ENCODE results near the gene PRDM15.

The PRDM15 gene

DNA sequence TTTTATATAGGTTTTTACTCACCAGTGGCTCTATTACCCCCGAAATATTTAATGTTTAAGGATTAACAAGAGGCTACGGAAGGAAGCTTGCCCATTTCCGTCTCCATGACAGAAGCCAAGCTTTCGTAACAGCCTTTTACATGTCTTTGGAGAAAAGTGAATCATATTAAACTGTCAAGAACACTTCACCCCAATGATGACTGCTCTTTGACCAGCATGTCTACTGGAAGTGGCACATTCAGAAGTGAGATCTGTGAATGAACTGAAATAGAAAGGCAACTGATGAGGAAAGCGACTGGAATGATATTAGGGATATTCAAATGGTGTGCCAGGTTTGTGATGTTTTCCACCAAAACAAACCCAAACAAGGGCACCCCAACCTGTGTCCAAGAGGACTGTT is 8.5 kb upstream of the PRDM15 start:
- Histone ChIP-seq H3K36me3 (replicated peaks) (peaks cover 7% of the 10 kb centered on the region; the same call in 1 of the 2 replicates), H3K4me3 (no peak overlapping the region), H3K27me3 (ENCODE audit: low read depth) (no peaks in the 10 kb centered on the region), H3K9me3 (no peaks in the 10 kb centered on the region), H3K4me1 (no peaks in the 10 kb centered on the region)
- DNase-seq (ENCODE audit: low spot score in 2 of 2) = no peak
- in situ Hi-C loops (cut with MboI; ENCODE audit: low sequenced_read_pairs) = no loop called here

DNA sequence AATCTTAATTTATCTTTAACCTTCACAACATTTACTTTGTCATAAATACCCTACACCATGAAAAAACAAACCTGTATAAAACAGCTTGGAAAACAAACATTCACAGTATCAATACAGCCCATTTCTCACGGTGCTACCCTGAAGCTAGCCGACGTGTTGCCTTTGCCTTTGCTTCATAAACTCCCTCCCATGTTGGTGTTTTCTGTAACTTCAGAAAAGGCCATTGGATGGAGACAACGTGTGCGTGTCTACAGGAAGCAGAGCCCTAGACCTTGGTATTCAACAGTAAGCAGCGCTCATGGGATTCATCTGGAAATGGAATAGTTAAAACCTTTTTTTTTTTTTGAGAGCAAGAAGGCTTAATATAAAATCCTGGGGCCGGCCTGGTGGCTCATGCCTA is 7.2 kb upstream of the PRDM15 start:
- no peaks in the 10 kb centered on the region for H3K4me1 ChIP-seq
- no peaks in the 10 kb centered on the region for H3K9me3 ChIP-seq
- no peak for DNase-seq (ENCODE audit: low spot score in 2 of 2)
- peaks cover 7% of the 10 kb centered on the region; the same call in 1 of the 2 replicates for H3K36me3 ChIP-seq (replicated peaks)
- no peak overlapping the region for H3K4me3 ChIP-seq
- in situ Hi-C loops (cut with MboI; ENCODE audit: low sequenced_read_pairs) = no loop called here
- no peaks in the 10 kb centered on the region for H3K27me3 ChIP-seq (ENCODE audit: low read depth)

DNA sequence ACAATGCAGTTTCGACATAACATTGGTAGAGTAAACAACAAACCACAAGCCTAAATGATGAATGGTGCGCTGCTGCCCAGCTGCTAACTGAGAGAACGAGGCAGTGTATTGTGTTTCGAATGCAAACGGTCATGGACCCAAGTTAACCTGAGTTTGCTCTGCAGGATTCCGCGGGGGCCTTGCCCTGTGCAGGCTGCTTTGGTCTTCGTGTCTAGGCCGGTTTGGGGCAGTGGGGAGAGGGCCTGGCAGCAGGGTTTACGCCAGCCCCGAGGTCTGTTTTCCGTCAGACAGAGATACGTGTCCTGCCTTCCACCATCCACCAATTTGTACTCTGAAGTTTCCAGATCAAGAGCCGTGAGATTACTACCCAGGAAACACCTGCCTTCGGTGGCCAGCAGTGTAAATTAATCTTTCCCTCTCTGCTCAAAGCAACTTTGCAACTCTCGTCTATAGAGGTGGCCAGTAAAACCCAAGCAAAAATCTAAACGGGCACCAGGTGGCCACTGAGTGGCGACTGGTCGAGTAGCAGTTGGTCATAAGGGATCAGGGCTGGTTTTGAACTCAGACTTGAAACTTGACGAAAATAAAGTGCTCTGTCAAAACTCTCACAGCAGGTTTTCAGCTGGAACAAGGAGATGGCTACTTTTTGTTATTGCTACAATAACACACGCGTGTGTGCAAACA is 6.3 kb upstream of the PRDM15 start:
- Histone ChIP-seq H3K27me3 (ENCODE audit: low read depth) (no peaks in the 10 kb centered on the region), H3K4me3 (no peak overlapping the region), H3K9me3 (no peaks in the 10 kb centered on the region), H3K36me3 (replicated peaks) (peaks cover 7% of the 10 kb centered on the region; the same call in 1 of the 2 replicates), H3K4me1 (no peaks in the 10 kb centered on the region)
- in situ Hi-C loops (cut with MboI; ENCODE audit: low sequenced_read_pairs) = no loop called here
- DNase-seq (ENCODE audit: low spot score in 2 of 2) = no peak

DNA sequence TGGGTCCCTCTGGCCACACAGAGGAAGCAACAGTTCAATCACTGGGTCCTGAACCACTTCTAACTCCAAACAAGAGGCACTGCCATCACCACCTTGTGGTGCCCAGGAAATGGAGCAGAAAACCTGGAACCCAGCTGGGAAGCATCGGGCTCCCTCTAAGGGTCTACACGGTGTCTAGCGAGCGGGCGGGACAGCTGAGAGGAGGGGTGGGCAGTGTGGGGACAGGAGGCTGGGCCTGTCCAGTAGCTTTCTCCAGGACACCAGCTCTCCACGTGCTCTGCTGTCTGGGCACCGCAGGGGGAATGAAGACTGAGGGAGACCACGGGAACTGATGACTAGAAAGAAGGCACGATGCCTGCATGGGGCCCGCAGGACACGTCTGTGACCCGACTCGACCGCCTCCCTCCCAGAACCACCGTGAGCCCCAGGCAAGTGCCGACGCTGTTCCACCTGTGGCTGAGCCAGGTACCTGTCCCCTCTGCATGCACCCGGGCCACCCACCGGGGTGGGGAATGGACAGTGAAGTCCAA is 5.4 kb upstream of the PRDM15 start:
- DNase-seq (ENCODE audit: low spot score in 2 of 2) = no peak
- in situ Hi-C loops (cut with MboI; ENCODE audit: low sequenced_read_pairs) = no loop called here
- H3K4me3 ChIP-seq = no peak overlapping the region
- H3K36me3 ChIP-seq (replicated peaks) = peaks cover 7% of the 10 kb centered on the region; the same call in 1 of the 2 replicates
- H3K4me1 ChIP-seq = peaks cover 3% of the 10 kb centered on the region; the same call in 1 of the 2 replicates
- no peaks in the 10 kb centered on the region for H3K27me3 ChIP-seq (ENCODE audit: low read depth)
- H3K9me3 ChIP-seq = no peaks in the 10 kb centered on the region

DNA sequence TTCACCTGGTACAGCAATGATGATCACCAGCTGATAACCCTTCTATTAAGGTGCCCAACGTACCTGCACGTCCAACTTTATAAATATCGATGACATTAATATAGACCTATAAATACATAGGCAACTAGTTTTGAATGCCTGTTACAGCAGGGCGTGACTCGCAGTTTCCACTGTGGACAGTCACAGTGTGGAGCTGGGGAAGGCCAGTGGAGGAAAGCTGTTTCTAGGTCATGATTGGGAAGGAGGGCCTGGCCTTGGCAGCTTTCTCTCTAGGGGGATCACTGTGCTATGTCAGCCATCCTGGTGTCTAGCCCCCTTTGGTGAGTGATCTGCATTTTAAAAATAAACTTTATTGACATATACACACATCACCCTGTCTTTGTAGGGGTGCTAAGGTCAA is 4.4 kb upstream of the PRDM15 start:
- Histone ChIP-seq H3K4me3 (no peak overlapping the region), H3K9me3 (no peaks in the 10 kb centered on the region), H3K27me3 (ENCODE audit: low read depth) (no peaks in the 10 kb centered on the region), H3K4me1 (peaks cover 3% of the 10 kb centered on the region; the same call in 1 of the 2 replicates), H3K36me3 (replicated peaks) (peaks cover 1% of the 10 kb centered on the region; the same call in 1 of the 2 replicates)
- in situ Hi-C loops (cut with MboI; ENCODE audit: low sequenced_read_pairs) = no loop called here
- DNase-seq (ENCODE audit: low spot score in 2 of 2) = no peak

DNA sequence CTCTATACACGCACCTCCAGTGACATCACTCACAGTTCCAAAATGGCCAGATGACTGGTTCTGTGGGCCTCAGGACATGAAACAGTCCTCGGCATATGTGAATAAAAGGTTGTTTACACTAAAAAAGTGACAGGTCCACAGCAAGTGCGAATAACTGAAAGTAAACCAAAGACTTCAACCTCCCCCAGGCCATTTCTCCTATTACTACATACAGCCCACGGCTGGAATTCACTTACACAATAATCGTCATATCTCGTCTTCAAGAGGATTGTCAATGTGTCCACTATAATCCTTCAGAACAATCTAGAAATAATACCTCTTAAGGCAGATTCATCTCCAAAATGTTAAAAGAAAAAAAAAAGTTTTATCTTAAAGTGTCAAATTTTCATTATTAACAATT is 1.9 kb upstream of the PRDM15 start:
- no peak overlapping the region for H3K4me3 ChIP-seq
- DNase-seq (ENCODE audit: low spot score in 2 of 2) = no peak
- in situ Hi-C loops (cut with MboI; ENCODE audit: low sequenced_read_pairs) = no loop called here

DNA sequence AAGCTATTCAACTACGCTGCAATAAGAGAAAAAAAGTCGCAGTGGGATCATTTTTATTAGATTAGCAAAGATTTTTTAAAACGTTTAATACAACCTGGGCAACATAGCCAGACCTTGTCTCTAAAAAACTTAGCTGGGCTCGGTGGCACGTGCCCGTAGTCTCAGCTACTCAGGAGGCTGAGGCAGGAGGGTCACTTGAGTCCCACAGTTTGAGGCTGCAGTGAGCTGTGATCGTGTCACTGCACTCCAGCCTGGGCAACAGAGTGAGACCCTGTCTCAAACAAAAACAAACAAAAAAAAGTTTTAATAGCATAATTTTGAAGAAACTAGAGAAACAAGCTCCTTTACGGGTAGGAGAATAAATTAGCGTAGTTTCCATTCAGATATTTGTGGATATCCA is 1.0 kb upstream of the PRDM15 start:
- no peak for DNase-seq (ENCODE audit: low spot score in 2 of 2)
- Histone ChIP-seq H3K36me3 (replicated peaks) (no peaks in the 10 kb centered on the region), H3K9me3 (no peaks in the 10 kb centered on the region), H3K4me1 (peaks cover 9% of the 10 kb centered on the region), H3K4me3 (peak overlapping the region; percentile 65), H3K27me3 (ENCODE audit: low read depth) (no peaks in the 10 kb centered on the region)
- in situ Hi-C loops (cut with MboI; ENCODE audit: low sequenced_read_pairs) = no loop called here

More for the DNA sequence above, 1.9 kb upstream of the PRDM15 start:
- Histone ChIP-seq H3K36me3 (replicated peaks) (no peaks in the 10 kb centered on the region), H3K9me3 (no peaks in the 10 kb centered on the region), H3K4me1 (peaks cover 9% of the 10 kb centered on the region), H3K27me3 (ENCODE audit: low read depth) (no peaks in the 10 kb centered on the region)

DNA sequence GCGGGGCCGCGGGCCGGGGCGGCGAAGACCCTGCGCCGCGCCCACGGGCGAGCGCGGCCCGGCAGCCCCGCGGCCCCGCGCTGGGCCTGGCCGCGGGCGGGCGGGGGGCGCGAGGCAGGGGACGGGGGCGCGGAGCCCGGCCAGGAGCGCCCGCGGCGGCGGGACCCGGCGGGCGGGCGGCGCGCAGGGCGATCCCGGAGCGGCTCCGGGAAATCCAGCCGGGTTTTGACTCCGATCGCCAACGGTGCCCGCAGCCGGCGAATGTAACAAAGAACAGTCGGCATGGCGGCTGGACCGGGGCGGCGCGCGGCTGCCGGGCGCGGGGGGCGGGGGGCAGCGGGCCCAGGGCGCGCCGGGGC is 334 bp downstream of the PRDM15 start:
- Histone ChIP-seq H3K4me3 (peak overlapping the region; percentile 69), H3K9me3 (no peaks in the 10 kb centered on the region), H3K36me3 (replicated peaks) (no peaks in the 10 kb centered on the region), H3K27me3 (ENCODE audit: low read depth) (no peaks in the 10 kb centered on the region), H3K4me1 (peaks cover 9% of the 10 kb centered on the region)
- in situ Hi-C loops (cut with MboI; ENCODE audit: low sequenced_read_pairs) = no loop called here
- peak; percentile 58 to 83 for DNase-seq (ENCODE audit: low spot score in 2 of 2)

DNA sequence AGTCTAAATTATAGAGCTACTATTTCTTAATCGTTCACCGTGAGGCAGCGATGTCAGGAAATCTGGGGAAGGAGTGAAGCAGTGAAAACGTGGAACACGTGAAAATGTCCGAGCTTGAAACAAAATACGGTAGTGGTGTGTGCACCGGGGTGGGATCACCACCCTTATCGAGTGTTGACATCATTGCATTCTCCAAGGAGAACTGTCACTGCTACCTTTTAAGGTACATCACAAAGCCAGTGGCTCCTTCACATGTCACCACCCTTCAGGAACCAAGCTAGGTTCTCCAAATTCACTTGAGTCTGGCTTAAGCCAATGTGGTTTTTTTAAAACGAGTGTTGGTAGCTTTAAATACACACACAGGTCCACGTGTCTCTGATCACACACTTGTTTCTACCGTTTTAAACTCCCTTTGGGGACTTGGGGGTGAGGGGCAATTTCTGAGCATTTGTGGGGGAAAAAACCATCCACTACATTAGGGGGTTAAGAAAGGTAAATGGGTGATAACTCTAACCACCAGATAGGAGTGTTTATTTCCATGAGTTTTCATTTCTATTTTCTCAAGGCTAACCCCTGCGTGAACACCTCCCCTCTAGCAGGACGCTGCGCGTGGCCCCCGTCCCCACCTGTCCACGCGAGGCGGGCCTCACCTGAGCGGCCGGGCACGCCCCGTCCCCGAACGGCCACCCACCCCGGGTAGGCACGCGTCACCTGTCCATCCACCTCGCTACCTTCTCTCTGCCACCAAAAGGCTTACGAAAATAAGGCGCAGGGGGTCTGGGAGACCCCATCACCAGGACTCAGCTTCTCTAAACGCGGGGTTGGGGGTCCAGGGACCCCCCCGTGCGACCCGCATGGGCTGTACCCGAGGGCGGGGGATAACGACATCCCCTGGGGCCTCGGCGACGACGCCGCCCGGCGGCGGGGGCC is 978 bp downstream of the PRDM15 start:
- Histone ChIP-seq H3K9me3 (no peaks in the 10 kb centered on the region), H3K4me3 (peak overlapping the region; percentile 69), H3K27me3 (ENCODE audit: low read depth) (no peaks in the 10 kb centered on the region), H3K4me1 (peaks cover 9% of the 10 kb centered on the region), H3K36me3 (replicated peaks) (no peaks in the 10 kb centered on the region)
- DNase-seq (ENCODE audit: low spot score in 2 of 2) = peak in 1 of 2 experiments; percentile 44
- in situ Hi-C loops (cut with MboI; ENCODE audit: low sequenced_read_pairs) = no loop called here

DNA sequence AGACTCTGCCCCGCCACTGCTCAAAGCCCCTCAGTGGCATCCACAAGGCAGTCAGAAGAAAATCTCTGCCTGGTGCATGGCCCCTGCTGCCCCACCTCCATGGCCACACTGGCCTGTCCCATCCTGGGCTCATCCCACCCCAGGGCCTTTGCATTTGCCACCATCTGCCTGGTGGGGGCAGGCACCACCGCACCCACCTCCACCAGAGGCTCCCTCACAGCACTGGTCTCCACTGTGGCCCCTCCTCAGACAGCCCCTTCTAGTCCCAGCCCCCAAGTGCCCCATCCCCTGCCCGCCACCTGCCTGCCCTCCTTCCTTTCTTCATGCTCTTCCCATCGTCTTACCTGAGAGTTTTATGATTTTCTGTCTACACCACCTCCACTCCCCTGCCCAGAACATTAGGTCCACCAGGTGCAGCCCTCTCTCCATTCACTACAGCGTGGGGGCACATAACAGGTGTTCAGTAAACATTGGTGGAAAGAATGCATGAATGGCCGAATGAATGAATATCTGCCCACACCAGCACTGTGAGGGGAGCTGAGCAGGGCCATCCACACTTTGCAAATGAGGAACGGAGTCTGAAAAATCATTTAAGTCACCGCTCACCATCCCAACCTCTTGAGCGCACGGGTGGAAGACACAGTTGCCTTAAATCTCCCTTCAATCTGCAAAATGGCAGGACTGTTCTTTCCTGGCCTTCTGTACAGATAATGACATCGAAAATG is 2.1 kb downstream of the PRDM15 start:
- Histone ChIP-seq H3K4me1 (peaks cover 9% of the 10 kb centered on the region), H3K4me3 (peak overlapping the region; percentile 69; the same call in 1 of the 2 replicates), H3K36me3 (replicated peaks) (no peaks in the 10 kb centered on the region), H3K27me3 (ENCODE audit: low read depth) (no peaks in the 10 kb centered on the region), H3K9me3 (no peaks in the 10 kb centered on the region)
- in situ Hi-C loops (cut with MboI; ENCODE audit: low sequenced_read_pairs) = no loop called here
- DNase-seq (ENCODE audit: low spot score in 2 of 2) = no peak

DNA sequence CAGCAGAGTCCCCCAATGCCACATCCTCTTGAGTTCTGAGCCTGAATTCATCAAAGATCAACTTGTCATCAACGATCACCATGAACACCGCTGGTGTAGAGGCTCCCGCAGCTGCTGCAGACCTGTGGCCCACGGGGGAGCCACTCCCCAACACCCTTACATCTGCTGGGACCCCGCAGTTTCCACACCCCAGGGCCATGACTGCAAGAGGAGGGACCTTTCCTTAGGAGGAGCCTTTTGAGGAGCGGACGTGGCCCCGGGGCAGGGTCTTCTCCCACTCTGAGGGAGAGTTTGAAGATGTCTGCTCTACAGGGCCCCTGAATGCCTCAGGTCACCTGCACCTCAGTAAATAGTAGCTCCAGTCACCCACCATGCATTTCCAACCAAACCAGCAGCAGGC is 2.7 kb downstream of the PRDM15 start:
- Histone ChIP-seq H3K4me1 (peaks cover 9% of the 10 kb centered on the region), H3K9me3 (no peaks in the 10 kb centered on the region), H3K4me3 (no peak overlapping the region), H3K36me3 (replicated peaks) (no peaks in the 10 kb centered on the region), H3K27me3 (ENCODE audit: low read depth) (no peaks in the 10 kb centered on the region)
- DNase-seq (ENCODE audit: low spot score in 2 of 2) = no peak
- in situ Hi-C loops (cut with MboI; ENCODE audit: low sequenced_read_pairs) = no loop called here

DNA sequence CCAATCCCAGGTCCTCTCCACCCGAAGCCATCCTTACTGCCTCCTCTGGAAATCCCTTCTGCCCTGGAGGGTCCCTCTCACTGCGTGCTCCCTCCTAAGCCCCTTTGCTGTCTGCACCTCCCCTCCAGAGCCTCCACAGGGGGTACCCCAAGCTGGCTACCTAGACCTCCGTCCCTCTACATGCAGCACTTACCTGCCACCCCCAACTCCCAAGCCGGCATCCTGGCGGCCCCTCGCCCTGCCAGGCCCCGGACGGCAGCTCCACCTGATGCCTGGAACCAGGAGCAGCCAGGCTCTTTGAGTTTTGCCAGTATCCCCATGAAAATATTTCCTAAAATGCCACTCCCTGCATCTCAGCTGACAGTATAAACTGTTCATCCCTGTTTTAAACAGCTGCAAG is 4.1 kb downstream of the PRDM15 start:
- no peaks in the 10 kb centered on the region for H3K36me3 ChIP-seq (replicated peaks)
- DNase-seq (ENCODE audit: low spot score in 2 of 2) = no peak
- H3K27me3 ChIP-seq (ENCODE audit: low read depth) = no peaks in the 10 kb centered on the region
- peaks cover 9% of the 10 kb centered on the region for H3K4me1 ChIP-seq
- no peak overlapping the region for H3K4me3 ChIP-seq
- in situ Hi-C loops (cut with MboI; ENCODE audit: low sequenced_read_pairs) = no loop called here
- no peaks in the 10 kb centered on the region for H3K9me3 ChIP-seq

DNA sequence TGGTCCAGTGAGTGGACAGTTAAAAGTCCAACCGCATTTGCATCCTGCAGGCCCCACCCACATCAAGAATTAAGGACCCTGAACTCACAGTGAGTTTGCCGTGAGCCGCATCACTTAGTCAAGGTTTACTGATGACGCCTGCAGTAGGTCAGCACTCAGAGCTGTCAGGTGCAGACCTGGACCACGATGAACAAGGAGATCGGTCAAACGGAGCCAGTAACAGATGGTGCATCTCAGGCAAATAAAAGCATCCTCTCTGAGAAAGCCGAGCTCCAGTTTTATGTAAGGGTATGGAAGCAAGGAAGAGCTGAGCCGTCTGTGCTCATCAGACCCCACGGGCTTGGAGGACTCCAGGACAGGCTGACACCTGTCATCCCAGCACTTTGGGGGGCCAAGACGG is 4.5 kb downstream of the PRDM15 start:
- in situ Hi-C loops (cut with MboI; ENCODE audit: low sequenced_read_pairs) = no loop called here
- H3K36me3 ChIP-seq (replicated peaks) = no peaks in the 10 kb centered on the region

More for the DNA sequence above, 4.5 kb downstream of the PRDM15 start:
- peaks cover 6% of the 10 kb centered on the region; the same call in 1 of the 2 replicates for H3K4me1 ChIP-seq
- no peaks in the 10 kb centered on the region for H3K9me3 ChIP-seq
- no peak overlapping the region for H3K4me3 ChIP-seq
- DNase-seq (ENCODE audit: low spot score in 2 of 2) = no peak
- H3K27me3 ChIP-seq (ENCODE audit: low read depth) = no peaks in the 10 kb centered on the region
